ENCODE data around the gene ERICH6.

The ERICH6 gene

DNA sequence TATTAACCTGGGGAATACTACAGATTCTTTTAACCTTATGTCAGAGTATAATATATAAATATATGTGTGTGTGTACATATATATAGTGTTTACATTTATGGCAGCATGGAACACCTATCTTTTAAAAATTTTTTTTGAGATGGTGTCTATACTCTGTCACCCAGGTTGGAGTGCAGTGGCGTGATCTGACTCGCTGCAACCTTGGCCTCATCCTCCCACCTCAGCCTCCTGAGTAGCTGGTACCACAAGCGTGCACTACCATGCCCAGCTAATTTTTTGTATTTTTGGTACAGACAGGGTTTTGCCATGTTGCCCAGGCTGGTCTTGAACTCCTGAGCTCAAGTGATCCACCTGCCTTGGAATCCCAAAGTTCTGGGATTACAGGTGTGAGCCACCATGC, 18.5 kb upstream of the ERICH6 start:
- ChIA-PET POLR2A (interaction anchor here (0.9 to 1.7 kb wide), 2 partner anchors 39 to 41 kb away, joined by 4 to 7 read pairs; partner anchors contain the start of gene SIAH2), CTCF (interaction anchor here (1.1 to 2.2 kb wide), 5 partner anchors 13 to 143 kb away, joined by 3 to 8 read pairs (median 4); no protein-coding TSS in a partner anchor)
- TF ChIP-seq CTBP1 (IDR thresholded peaks at IDR 0.05; ENCODE audit: borderline replicate concordance) (no peak), FOXM1 (IDR thresholded peaks at IDR 0.05; ENCODE audit: borderline replicate concordance) (no peak), SUZ12 (IDR thresholded peaks at IDR 0.05) (no peak), BHLHE40 (IDR thresholded peaks at IDR 0.05; ENCODE audit: borderline replicate concordance) (no peak), TARDBP (IDR thresholded peaks at IDR 0.05) (no peak), FOXK2 (IDR thresholded peaks at IDR 0.05) (no peak), HDGF (IDR thresholded peaks at IDR 0.05; ENCODE audit: borderline replicate concordance) (no peak), FOXA1 (IDR thresholded peaks at IDR 0.05) (no peak), ELF4 (IDR thresholded peaks at IDR 0.05) (no peak), LEF1 (IDR thresholded peaks at IDR 0.05; ENCODE audit: borderline replicate concordance) (no peak), SP1 (IDR thresholded peaks at IDR 0.05) (no peak), ZNF384 (IDR thresholded peaks at IDR 0.05) (no peak), PKNOX1 (IDR thresholded peaks at IDR 0.05) (no peak), L3MBTL2 (conservative IDR thresholded peaks at IDR 0.05) (no peak), ARNT (IDR thresholded peaks at IDR 0.05) (no peak), NFRKB (IDR thresholded peaks at IDR 0.05) (no peak)
- DNase-seq (ENCODE audit: extremely low spot score), result no peak

DNA sequence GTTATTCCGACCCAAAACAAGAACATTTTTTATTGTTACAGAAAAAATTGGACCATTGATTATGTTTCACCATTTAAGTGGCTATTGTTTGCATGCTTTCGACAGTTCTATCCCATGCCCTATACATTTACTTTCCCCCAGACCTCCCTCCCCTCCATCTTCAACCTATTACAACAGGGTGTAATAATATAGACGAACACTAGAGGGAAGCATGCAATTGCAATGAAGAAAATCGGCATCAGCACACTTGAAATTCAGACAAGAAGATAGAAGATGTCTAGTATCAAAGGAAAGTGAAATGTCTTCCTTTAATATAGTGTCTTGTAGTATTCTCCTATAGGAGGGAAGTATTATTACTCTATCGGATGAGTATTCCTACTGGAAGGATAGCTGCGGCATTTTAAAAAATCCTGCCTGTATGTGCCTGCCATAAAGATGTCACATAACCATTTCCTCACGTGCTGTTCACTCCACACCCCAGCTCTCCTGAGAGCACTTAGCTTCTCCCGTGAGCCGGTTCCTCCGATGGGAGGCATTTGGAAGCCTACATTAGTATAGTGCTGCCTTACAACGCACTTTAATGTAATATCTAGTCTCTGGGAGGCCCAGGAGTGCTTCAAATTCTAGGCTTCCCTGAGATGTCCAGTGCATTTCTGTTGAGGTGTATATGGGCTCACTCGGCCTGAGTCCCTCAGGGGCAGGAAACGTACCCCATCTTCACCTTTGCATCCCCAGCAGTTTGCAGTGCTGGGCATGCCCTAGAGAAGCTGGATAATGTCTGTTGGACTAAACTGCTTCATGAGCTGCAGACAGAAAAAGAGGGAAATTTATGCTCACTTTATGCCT, 17.8 kb upstream of the ERICH6 start:
- ChIA-PET POLR2A (interaction anchor here (0.9 to 1.7 kb wide), 2 partner anchors 40 to 42 kb away, joined by 4 to 7 read pairs; partner anchors contain the start of gene SIAH2), CTCF (interaction anchor here (0.6 to 2.2 kb wide), 7 partner anchors 14 to 143 kb away, joined by 3 to 8 read pairs (median 3); no protein-coding TSS in a partner anchor)
- peak; percentile 61 for DNase-seq (ENCODE audit: extremely low spot score)
- no peak for TF ChIP-seq L3MBTL2 (conservative IDR thresholded peaks at IDR 0.05)
- TF ChIP-seq FOXK2 (IDR thresholded peaks at IDR 0.05), result no peak
- TF ChIP-seq BHLHE40 (IDR thresholded peaks at IDR 0.05; ENCODE audit: borderline replicate concordance), result no peak
- TF ChIP-seq SP1 (IDR thresholded peaks at IDR 0.05), result no peak
- no peak for TF ChIP-seq SUZ12 (IDR thresholded peaks at IDR 0.05)
- TF ChIP-seq FOXM1 (IDR thresholded peaks at IDR 0.05; ENCODE audit: borderline replicate concordance), result no peak
- TF ChIP-seq NFRKB (IDR thresholded peaks at IDR 0.05), result no peak
- no peak for TF ChIP-seq ARNT (IDR thresholded peaks at IDR 0.05)
- TF ChIP-seq ZNF384 (IDR thresholded peaks at IDR 0.05), result no peak
- TF ChIP-seq PKNOX1 (IDR thresholded peaks at IDR 0.05), result no peak; the same call in 1 of the 2 replicates
- TF ChIP-seq ELF4 (IDR thresholded peaks at IDR 0.05), result no peak
- no peak for TF ChIP-seq CTBP1 (IDR thresholded peaks at IDR 0.05; ENCODE audit: borderline replicate concordance)
- no peak for TF ChIP-seq TARDBP (IDR thresholded peaks at IDR 0.05)
- no peak for TF ChIP-seq LEF1 (IDR thresholded peaks at IDR 0.05; ENCODE audit: borderline replicate concordance)
- no peak for TF ChIP-seq HDGF (IDR thresholded peaks at IDR 0.05; ENCODE audit: borderline replicate concordance)
- TF ChIP-seq FOXA1 (IDR thresholded peaks at IDR 0.05), result no peak

DNA sequence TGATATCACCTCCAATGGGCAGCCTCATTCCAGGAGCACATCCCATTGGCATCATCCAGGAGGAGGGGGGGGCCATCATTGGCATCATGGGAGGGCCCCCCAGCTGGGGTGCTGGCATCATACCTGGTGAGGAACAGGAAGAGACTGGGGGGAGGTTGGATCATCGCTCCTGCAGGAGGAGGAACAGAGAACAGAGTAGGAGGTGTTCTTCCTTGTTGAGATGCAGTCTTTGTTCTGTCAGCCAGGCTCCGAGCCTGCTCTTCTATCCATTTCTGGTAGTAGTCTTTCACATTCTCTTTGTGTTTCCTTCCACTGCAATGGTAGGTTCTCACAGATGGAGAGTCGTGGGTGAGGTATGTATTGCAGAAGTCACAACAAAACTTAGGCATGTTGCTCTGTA, 16.7 kb upstream of the ERICH6 start:
- POLR2A ChIA-PET, result no interaction called here
- CTCF ChIA-PET, result interaction anchor here (1.6 to 2.2 kb wide), 2 partner anchors 76 to 144 kb away, joined by 3 to 8 read pairs; no protein-coding TSS in a partner anchor

GRCh38 chr3:150710097-150710496, 6.4 kb upstream of the ERICH6 start:
- ChIA-PET CTCF (no interaction called here), POLR2A (no interaction called here)
- no peak for TF ChIP-seq L3MBTL2 (conservative IDR thresholded peaks at IDR 0.05)
- no peak for TF ChIP-seq PKNOX1 (IDR thresholded peaks at IDR 0.05)
- no peak for TF ChIP-seq CTBP1 (IDR thresholded peaks at IDR 0.05; ENCODE audit: borderline replicate concordance)
- no peak for TF ChIP-seq FOXK2 (IDR thresholded peaks at IDR 0.05)
- no peak for TF ChIP-seq TARDBP (IDR thresholded peaks at IDR 0.05)
- TF ChIP-seq FOXA1 (IDR thresholded peaks at IDR 0.05), result no peak
- DNase-seq (ENCODE audit: extremely low spot score), result no peak

More for the DNA sequence above, 16.7 kb upstream of the ERICH6 start:
- DNase-seq (ENCODE audit: extremely low spot score), result no peak
- no peak for TF ChIP-seq TARDBP (IDR thresholded peaks at IDR 0.05)
- no peak for TF ChIP-seq FOXA1 (IDR thresholded peaks at IDR 0.05)
- TF ChIP-seq SP1 (IDR thresholded peaks at IDR 0.05), result no peak
- no peak for TF ChIP-seq LEF1 (IDR thresholded peaks at IDR 0.05; ENCODE audit: borderline replicate concordance)
- TF ChIP-seq ELF4 (IDR thresholded peaks at IDR 0.05), result no peak
- TF ChIP-seq FOXK2 (IDR thresholded peaks at IDR 0.05), result no peak
- no peak for TF ChIP-seq PKNOX1 (IDR thresholded peaks at IDR 0.05)
- TF ChIP-seq NFRKB (IDR thresholded peaks at IDR 0.05), result no peak
- TF ChIP-seq BHLHE40 (IDR thresholded peaks at IDR 0.05; ENCODE audit: borderline replicate concordance), result no peak
- TF ChIP-seq L3MBTL2 (conservative IDR thresholded peaks at IDR 0.05), result no peak
- no peak for TF ChIP-seq CTBP1 (IDR thresholded peaks at IDR 0.05; ENCODE audit: borderline replicate concordance)
- no peak for TF ChIP-seq HDGF (IDR thresholded peaks at IDR 0.05; ENCODE audit: borderline replicate concordance)

DNA sequence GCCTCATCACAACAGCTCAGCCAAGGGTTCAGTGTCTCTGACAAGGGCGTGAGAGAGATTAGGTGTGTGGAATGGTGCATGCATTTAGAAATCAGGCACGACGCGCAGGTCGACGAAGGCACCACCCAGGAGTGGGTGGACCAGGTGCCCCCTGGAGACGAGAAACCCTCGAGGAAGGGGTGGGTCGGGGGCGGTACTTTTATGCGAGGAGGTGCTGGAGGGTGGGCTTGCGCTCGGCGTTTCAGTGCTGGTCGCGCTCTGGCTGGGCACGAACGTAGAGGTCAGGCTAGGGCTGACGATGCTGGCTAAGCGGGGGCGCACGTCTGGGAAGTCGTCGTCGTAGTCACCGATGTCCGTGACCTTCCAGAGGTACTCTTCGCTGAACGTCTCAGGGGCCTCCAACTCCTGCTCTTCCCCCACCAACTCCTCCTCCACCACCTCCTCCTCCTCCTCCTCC, 393 bp downstream of the ERICH6 start:
- ChIA-PET CTCF (interaction anchor here (0.6 kb wide), 1 partner anchor 14 kb away, joined by 3 read pairs; no protein-coding TSS in a partner anchor), POLR2A (interaction anchor here (1.1 kb wide), 1 partner anchor 12 kb away, joined by 3 read pairs; no protein-coding TSS in a partner anchor)
- DNase-seq (ENCODE audit: extremely low spot score), result no peak
- TF ChIP-seq FOXK2 (IDR thresholded peaks at IDR 0.05) (no peak), FOXA1 (IDR thresholded peaks at IDR 0.05) (no peak), SUZ12 (IDR thresholded peaks at IDR 0.05) (no peak), ELF4 (IDR thresholded peaks at IDR 0.05) (no peak), HDGF (IDR thresholded peaks at IDR 0.05; ENCODE audit: borderline replicate concordance) (no peak), ZNF384 (IDR thresholded peaks at IDR 0.05) (no peak), SP1 (IDR thresholded peaks at IDR 0.05) (no peak), PKNOX1 (IDR thresholded peaks at IDR 0.05) (no peak), TARDBP (IDR thresholded peaks at IDR 0.05) (no peak), L3MBTL2 (conservative IDR thresholded peaks at IDR 0.05) (no peak), LEF1 (IDR thresholded peaks at IDR 0.05; ENCODE audit: borderline replicate concordance) (no peak)
